Activated T-cell treated with anti-CD3 and anti-CD28 coated beads, Interleukin-2, amount 50 U/mL, for 72 hours (primary cell): Measurements from ENCODE around the gene LPCAT2. TPM values are rescaled to one million over a fixed set of nuclear protein-coding genes. Genes with fewer than 3 reads are reported as not detected.
A peak's percentile ranks its signal among the peaks of the same experiment; 100 is the strongest.

ENCODE experiments used
- ATAC-seq, 2 donors: fragments of 150-1000 bp; cut with Tn5 transposase; replicated peaks in 1 of 2; 2 replicates each; pipeline ENCODE4 v1.10.0; 2021; ENCODE audit warnings: moderate library complexity in 2 of 2, mild to moderate bottlenecking in 1 of 2
- DNase-seq, 2 donors: peaks; one replicate each; pipeline ENCODE4 v3.0.0; 2021 to 2022; ENCODE audit warnings: mixed read lengths in 1 of 2
- H3K27ac Mint-ChIP-seq: one replicate; pipeline ENCODE4 v1.8.0; 2022; ENCODE audit warnings: mild to moderate bottlenecking, moderate library complexity, mixed read lengths
- H3K27me3 Mint-ChIP-seq: one replicate; pipeline ENCODE4 v1.8.0; 2022; ENCODE audit warnings: low read depth, mixed read lengths
- H3K36me3 Mint-ChIP-seq, 2 donors: one replicate each; pipeline ENCODE4 v1.8.0; 2022; ENCODE audit warnings: mixed read lengths in 2 of 2, mild to moderate bottlenecking in 1 of 2; ENCODE audit not compliant: insufficient read depth in 2 of 2
- H3K4me1 Mint-ChIP-seq: one replicate; pipeline ENCODE4 v1.8.0; 2022; ENCODE audit warnings: low read depth, mixed read lengths
- H3K4me3 Mint-ChIP-seq, 2 donors: one replicate each; pipeline ENCODE4 v1.8.0; 2022; ENCODE audit warnings: mild to moderate bottlenecking in 2 of 2, mixed read lengths in 2 of 2, moderate library complexity in 2 of 2
- H3K9me3 Mint-ChIP-seq, 2 donors: one replicate each; pipeline ENCODE4 v1.8.0; 2022; ENCODE audit warnings: mixed read lengths in 2 of 2
- total RNA-seq, 2 donors: library from RNA; stranded (reverse); gene quantifications; one replicate each; pipeline ENCODE4 v1.2.3, GENCODE V29; 2022

Gene LPCAT2
- total RNA-seq, 2 donors from 2014 or later: 1.5 to 2.0 TPM

- Mint-ChIP-seq H3K9me3 (no peaks in the 10 kb centered on the region), H3K4me1 (peaks cover 21% of the 10 kb centered on the region), H3K27ac (no peak overlapping the region), H3K36me3 (no peaks in the 10 kb centered on the region), H3K4me3 (no peak overlapping the region), H3K27me3 (peaks cover 59% of the 10 kb centered on the region)
- DNase-seq: no peak
- no peak for ATAC-seq
Observed at GRCh38 chr16:55473587-55473986, 35.3 kb upstream of the LPCAT2 start.

DNA sequence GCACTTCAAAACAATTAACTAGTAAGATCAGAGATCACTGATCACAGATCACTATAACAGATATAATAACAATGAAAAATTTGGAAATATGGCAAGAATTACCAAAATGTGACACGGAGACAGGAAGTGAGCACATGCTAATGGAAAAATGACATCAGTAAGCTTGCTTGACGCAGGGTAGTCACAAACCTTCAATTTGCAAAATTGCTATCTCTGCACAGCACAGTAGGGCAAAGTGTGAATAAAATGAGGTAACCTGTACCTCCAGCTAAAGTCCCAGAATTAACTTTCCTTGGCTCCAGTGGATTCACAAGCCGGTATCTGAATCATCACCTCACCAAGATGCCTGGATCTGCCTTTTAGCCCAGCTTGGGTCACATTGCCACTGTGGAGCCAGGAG lies 34.1 kb upstream of the LPCAT2 start:
- ATAC-seq (no peak), DNase-seq (no peak)
- Mint-ChIP-seq H3K36me3 (no peaks in the 10 kb centered on the region), H3K27me3 (peaks cover 63% of the 10 kb centered on the region), H3K9me3 (no peaks in the 10 kb centered on the region), H3K27ac (no peak overlapping the region), H3K4me3 (no peak overlapping the region), H3K4me1 (peaks cover 21% of the 10 kb centered on the region)

GRCh38 chr16:55475919-55476318 lies 33.0 kb upstream of the LPCAT2 start:
- Mint-ChIP-seq H3K4me1 (peaks cover 20% of the 10 kb centered on the region), H3K9me3 (no peaks in the 10 kb centered on the region), H3K27me3 (peaks cover 72% of the 10 kb centered on the region), H3K27ac (no peak overlapping the region), H3K4me3 (no peak overlapping the region), H3K36me3 (no peaks in the 10 kb centered on the region)
- ATAC-seq (no peak), DNase-seq (no peak)

DNA sequence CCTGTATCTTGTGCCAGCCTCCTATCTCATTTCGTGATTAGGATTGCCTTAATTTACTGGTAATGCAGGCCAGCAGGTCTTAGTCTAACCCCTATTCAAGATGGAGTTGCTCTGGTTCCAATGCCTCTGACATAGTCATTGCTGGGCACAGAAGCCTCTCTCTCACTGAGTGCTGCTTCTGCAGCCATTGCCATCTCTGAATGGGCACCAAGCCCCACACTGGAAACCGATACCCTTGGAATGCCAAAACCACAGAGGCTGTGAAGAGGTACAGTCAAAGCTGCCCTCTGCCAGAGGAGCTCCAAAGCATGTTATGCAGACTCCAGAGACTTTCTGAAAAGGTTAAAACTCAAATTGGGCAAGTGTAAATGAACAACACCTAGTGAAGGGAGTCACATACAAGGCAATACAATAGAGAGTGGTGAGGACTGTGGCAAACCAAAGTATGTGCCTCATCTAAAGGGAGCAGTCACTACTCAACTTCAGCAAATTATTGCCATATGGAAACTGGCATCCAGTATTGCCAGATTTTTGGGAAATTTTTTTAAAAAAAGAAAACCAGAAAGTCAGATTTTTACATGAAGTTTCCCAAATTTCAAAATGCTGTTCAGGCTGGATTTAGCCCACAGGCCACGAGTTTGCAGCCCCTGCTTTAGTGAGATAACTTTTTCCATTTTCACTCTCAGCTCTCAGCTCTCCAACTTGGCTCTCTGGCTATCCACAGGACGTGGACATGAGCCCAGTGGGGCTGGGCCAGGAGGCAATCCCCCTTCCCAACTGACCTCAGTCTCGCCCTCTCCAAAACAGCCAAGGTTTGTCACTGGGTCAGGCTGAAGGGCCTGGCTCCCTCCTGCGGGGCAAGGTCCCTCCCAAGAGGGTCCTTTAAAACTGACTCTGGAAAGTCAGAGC lies 32.0 kb upstream of the LPCAT2 start:
- Mint-ChIP-seq H3K4me1 (peaks cover 10% of the 10 kb centered on the region), H3K4me3 (no peak overlapping the region), H3K27me3 (peaks cover 75% of the 10 kb centered on the region), H3K9me3 (no peaks in the 10 kb centered on the region), H3K27ac (no peak overlapping the region), H3K36me3 (no peaks in the 10 kb centered on the region)
- ATAC-seq: no peak
- DNase-seq: no peak

DNA sequence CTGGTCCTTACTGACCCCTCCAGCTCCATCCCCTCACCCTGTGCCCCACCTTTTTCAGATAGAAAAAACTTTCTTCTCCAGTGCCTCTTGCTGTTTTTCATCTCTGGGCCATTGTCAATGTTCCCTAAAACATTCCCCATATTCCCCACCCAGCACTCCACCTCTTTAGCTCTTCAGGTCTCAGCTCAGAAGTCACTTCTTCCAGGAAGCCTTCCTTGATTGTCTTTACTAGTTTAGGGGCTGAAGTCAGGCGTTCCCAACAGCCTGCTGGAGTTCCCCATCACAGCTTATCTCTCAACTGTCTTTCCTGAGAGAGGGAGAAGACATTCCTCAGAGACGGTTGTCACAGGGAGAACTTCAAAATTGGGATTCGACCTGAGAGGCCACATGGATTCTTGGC lies 31.1 kb upstream of the LPCAT2 start:
- H3K4me3 Mint-ChIP-seq: no peak overlapping the region
- DNase-seq: no peak
- no peak overlapping the region for H3K27ac Mint-ChIP-seq
- H3K4me1 Mint-ChIP-seq: peaks cover 5% of the 10 kb centered on the region
- no peak for ATAC-seq
- H3K9me3 Mint-ChIP-seq: no peaks in the 10 kb centered on the region
- peaks cover 75% of the 10 kb centered on the region for H3K27me3 Mint-ChIP-seq
- no peaks in the 10 kb centered on the region for H3K36me3 Mint-ChIP-seq

GRCh38 chr16:55478827-55479429 lies 29.9 kb upstream of the LPCAT2 start, which contains the start of gene MMP2:
Gene MMP2, plus strand, starts transcription at chr16:55479198. Its CDS starts 282 bp downstream, at chr16:55479480.
- no peak for DNase-seq
- ATAC-seq: no peak
- Mint-ChIP-seq H3K36me3 (no peaks in the 10 kb centered on the region), H3K4me3 (peak within 1 kb of the TSS in 1 of 2 donors; percentile 68), H3K27ac (no peak within 1 kb of the TSS), H3K9me3 (no peaks in the 10 kb centered on the region), H3K4me1 (no peaks in the 10 kb centered on the region), H3K27me3 (peaks cover 70% of the 10 kb centered on the region)

DNA sequence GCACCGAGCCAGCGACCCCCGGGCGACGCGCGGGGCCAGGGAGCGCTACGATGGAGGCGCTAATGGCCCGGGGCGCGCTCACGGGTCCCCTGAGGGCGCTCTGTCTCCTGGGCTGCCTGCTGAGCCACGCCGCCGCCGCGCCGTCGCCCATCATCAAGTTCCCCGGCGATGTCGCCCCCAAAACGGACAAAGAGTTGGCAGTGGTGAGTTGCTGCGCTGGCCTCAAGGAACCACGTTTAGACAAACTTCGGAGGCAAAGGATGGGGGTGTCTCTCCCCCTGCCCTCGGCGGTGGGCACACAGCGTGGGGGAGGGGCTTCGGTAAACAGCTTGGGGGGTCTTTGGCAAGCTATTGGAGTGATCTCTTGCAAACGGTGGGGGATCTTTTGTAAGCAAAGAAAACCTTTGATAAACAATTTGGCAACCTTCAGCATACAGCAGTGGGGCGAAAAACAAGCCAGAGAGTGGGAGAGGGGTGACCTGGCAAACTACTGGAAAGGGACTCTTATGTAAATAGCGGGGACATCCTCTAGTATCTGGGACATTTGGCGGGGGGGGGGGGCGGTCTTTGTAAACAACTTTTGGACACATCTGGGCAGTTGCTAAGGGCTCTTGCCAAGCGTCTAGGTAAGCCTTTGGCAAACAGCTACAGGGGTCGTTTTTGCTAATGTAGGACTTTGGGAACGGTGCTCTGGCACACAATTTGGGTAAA lies 29.3 kb upstream of the LPCAT2 start:
- H3K27ac Mint-ChIP-seq: no peak overlapping the region
- no peak for ATAC-seq

GRCh38 chr16:55480228-55480655 lies 28.6 kb upstream of the LPCAT2 start:
- H3K27ac Mint-ChIP-seq: no peak overlapping the region
- H3K4me1 Mint-ChIP-seq: no peaks in the 10 kb centered on the region
- H3K4me3 Mint-ChIP-seq: no peak overlapping the region
- DNase-seq (no peak), ATAC-seq (no peak)
- peaks cover 0 to 2% of the 10 kb centered on the region in 2 donors for H3K36me3 Mint-ChIP-seq
- peaks cover 68% of the 10 kb centered on the region for H3K27me3 Mint-ChIP-seq
- peaks cover 0 to 4% of the 10 kb centered on the region in 2 donors for H3K9me3 Mint-ChIP-seq

More for the DNA sequence above, 29.3 kb upstream of the LPCAT2 start:
- Mint-ChIP-seq H3K4me1 (no peaks in the 10 kb centered on the region), H3K36me3 (no peaks in the 10 kb centered on the region), H3K9me3 (peaks cover 0 to 1% of the 10 kb centered on the region in 2 donors), H3K27me3 (peaks cover 65% of the 10 kb centered on the region), H3K4me3 (peak overlapping the region in 1 of 2 donors; percentile 24)
- DNase-seq: no peak

- Mint-ChIP-seq H3K9me3 (peaks cover 0 to 4% of the 10 kb centered on the region in 2 donors), H3K27me3 (peaks cover 60% of the 10 kb centered on the region), H3K4me3 (no peak overlapping the region), H3K27ac (no peak overlapping the region), H3K36me3 (peaks cover 0 to 2% of the 10 kb centered on the region in 2 donors), H3K4me1 (no peaks in the 10 kb centered on the region)
- ATAC-seq (no peak), DNase-seq (no peak)
Observed at GRCh38 chr16:55481023-55481422, 27.8 kb upstream of the LPCAT2 start.

GRCh38 chr16:55482056-55482455 lies 26.8 kb upstream of the LPCAT2 start:
- H3K27me3 Mint-ChIP-seq: peaks cover 51% of the 10 kb centered on the region
- H3K4me3 Mint-ChIP-seq: no peak overlapping the region
- ATAC-seq: no peak
- peaks cover 0 to 4% of the 10 kb centered on the region in 2 donors for H3K9me3 Mint-ChIP-seq
- H3K36me3 Mint-ChIP-seq: peaks cover 0 to 2% of the 10 kb centered on the region in 2 donors
- H3K27ac Mint-ChIP-seq: no peak overlapping the region
- no peaks in the 10 kb centered on the region for H3K4me1 Mint-ChIP-seq
- DNase-seq: no peak

DNA sequence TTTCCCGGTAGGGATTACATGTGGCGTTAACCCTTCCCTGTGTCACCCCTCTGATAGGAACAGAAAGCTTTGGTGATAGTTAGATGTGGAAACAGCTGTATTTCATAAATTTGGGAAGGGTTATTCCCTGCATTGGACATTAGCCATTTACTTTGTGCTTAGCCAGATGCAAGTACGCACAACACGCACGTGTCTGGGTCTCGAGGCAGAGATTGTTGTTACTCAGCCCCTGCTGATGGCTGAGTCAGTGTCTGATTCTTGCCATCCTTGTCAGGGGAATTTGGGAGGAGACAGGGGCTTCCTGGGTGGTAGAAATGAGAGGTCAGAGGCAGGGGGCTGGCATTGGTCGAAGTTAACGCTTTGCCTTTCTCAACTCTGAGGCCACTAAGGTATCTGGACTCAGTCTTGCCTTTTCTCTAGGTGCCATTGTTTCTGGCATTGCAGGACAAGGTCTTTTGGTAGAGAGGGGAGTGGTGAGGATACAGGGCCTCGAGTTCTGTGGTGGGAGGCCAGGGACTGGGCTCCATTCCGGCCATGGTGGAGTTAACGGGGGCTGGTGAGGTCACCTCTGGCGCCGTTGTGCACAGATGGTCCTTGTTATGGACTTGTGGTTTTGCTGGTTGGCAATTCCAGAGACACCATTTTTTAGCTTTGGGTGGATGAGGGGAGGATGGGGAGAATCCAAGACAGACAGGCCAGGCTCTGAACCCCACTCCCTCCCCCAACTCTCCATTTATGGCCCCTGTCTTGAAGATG lies 21.6 kb upstream of the LPCAT2 start:
- Mint-ChIP-seq H3K9me3 (peaks cover 0 to 4% of the 10 kb centered on the region in 2 donors), H3K27me3 (peaks cover 24% of the 10 kb centered on the region), H3K4me1 (no peaks in the 10 kb centered on the region), H3K4me3 (no peak overlapping the region), H3K36me3 (peaks cover 0 to 2% of the 10 kb centered on the region in 2 donors), H3K27ac (no peak overlapping the region)
- DNase-seq: no peak
- no peak for ATAC-seq

GRCh38 chr16:55488306-55488705 lies 20.6 kb upstream of the LPCAT2 start:
- no peak overlapping the region for H3K27ac Mint-ChIP-seq
- H3K9me3 Mint-ChIP-seq: peaks cover 0 to 4% of the 10 kb centered on the region in 2 donors
- no peaks in the 10 kb centered on the region for H3K4me1 Mint-ChIP-seq
- H3K36me3 Mint-ChIP-seq: peaks cover 0 to 2% of the 10 kb centered on the region in 2 donors
- H3K4me3 Mint-ChIP-seq: no peak overlapping the region
- H3K27me3 Mint-ChIP-seq: peaks cover 17% of the 10 kb centered on the region
- DNase-seq (no peak), ATAC-seq (no peak)
